Keratinocyte (primary cell): ENCODE results near the gene IFFO2.

Experiments
- CTCF ChIP-seq, 3 experiments: IDR thresholded peaks in 1 of 3; conservative IDR thresholded peaks in 1 of 3; optimal IDR thresholded peaks in 1 of 3; 2 replicates in 2 of 3; 3 replicates in 1 of 3; pipeline versions ENCODE3 to v1.5.1; 2011; ENCODE audit warnings: low read length in 3 of 3, mild to moderate bottlenecking in 3 of 3, moderate library complexity in 2 of 3, control low read depth in 1 of 3, inconsistent platforms in 1 of 3; ENCODE audit not compliant: insufficient read depth in 2 of 3; ENCODE audit errors: extremely low read depth in 1 of 3
- EZH2 ChIP-seq: IDR thresholded peaks from one replicate; pipeline ENCODE4 v1.6.1; 2012; ENCODE audit warnings: inconsistent platforms, mild to moderate bottlenecking, low read length, moderate library complexity

- no peak for TF ChIP-seq EZH2
- no peak for TF ChIP-seq CTCF (optimal IDR thresholded peaks at IDR 0.05 in 1 of 3, IDR thresholded peaks at IDR 0.05 in 1 of 3, conservative IDR thresholded peaks at IDR 0.05 in 1 of 3; ENCODE audit: extremely low read depth in 1 of 3, insufficient read depth in 2 of 3, low read length in 3 of 3)
Measured at GRCh38 chr1:18915341-18915740, 41.1 kb downstream of the IFFO2 start.
